ENCODE results near the gene FAM117B.

DNA sequence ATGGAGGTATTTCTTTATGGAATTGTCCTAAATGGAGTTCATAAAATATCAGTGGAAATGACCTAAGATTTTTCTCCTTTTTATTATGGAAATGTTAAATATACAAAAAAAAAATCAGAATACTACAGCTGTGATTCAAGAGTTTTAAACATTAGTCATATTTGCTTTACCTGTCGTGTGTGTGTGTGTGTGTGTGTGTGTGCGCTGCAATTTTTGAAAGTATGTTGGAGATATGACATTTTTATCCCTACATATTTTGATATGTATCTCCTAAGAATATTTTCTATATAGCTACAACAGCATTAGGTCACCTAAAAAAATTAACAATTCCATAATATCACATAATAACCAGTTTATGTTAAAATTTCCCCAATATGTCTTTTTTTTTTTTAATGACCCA is 85.5 kb downstream of the FAM117B start:
- TF ChIP-seq CTCF (IDR thresholded peaks at IDR 0.05) (no peak), EP300 (IDR thresholded peaks at IDR 0.05) (no peak), POLR2A (IDR thresholded peaks at IDR 0.05) (no peak)
